A673 (cell line): ENCODE data around the gene TBC1D32. TPM values are rescaled to one million over a fixed set of nuclear protein-coding genes. Genes with fewer than 3 reads are reported as not detected.

Source experiments
- BruUV-seq: library from RNA; stranded (reverse); fragments of 400-500 nt; replicated peaks from 2 replicates; lab custom pipeline; 2021; lab: Mats Ljungman, UMichigan
- CTCF ChIA-PET: fragments of 300-600 bp; sonication (Branson Sonifier 250); formaldehyde crosslinking; loops from one replicate; lab custom pipeline; 2022; ENCODE audit warnings: antibody characterized with exemption; lab: Charles Lee
- POLR2A ChIA-PET: fragments of 300-600 bp; sonication (Branson Sonifier 250); formaldehyde crosslinking; loops from one replicate; lab custom pipeline; 2022; ENCODE audit warnings: antibody characterized with exemption; ENCODE audit not compliant: low non-redundant PET; lab: Charles Lee
- DNase-seq: peaks from one replicate; pipeline ENCODE4 v3.0.0-alpha.2; 2015; ENCODE audit warnings: low spot score
- H3K27ac ChIP-seq: fragments of 200-600 bp; sonication (generic); 2 replicates; pipeline ENCODE4 v1.5.1; 2016; ENCODE audit warnings: mixed run types, low read depth, mild to moderate bottlenecking, mixed read lengths, antibody characterized with exemption, low read length; ENCODE audit not compliant: poor library complexity, severe bottlenecking
- H3K27me3 ChIP-seq: fragments of 200-600 bp; sonication (generic); replicated peaks from 2 replicates; pipeline ENCODE4 v1.6.1; 2017; ENCODE audit warnings: mixed run types, low read depth, mild to moderate bottlenecking, mixed read lengths, antibody characterized with exemption, low read length; ENCODE audit not compliant: insufficient read depth, poor library complexity
- H3K36me3 ChIP-seq: fragments of 200-600 bp; sonication (generic); 2 replicates; pipeline ENCODE4 v1.6.1; 2016; ENCODE audit warnings: mixed run types, mild to moderate bottlenecking, mixed read lengths, antibody characterized with exemption, low read length; ENCODE audit not compliant: insufficient read depth, poor library complexity, severe bottlenecking
- H3K4me1 ChIP-seq: fragments of 200-600 bp; sonication (generic); 2 replicates; pipeline ENCODE4 v1.6.1; 2017; ENCODE audit warnings: mixed run types, mild to moderate bottlenecking, mixed read lengths, antibody characterized with exemption, low read length; ENCODE audit not compliant: insufficient read depth, poor library complexity, severe bottlenecking
- H3K4me3 ChIP-seq: fragments of 200-600 bp; sonication (generic); 2 replicates; pipeline ENCODE4 v1.5.1; 2016; ENCODE audit warnings: low read depth, mixed run types, mild to moderate bottlenecking, mixed read lengths, low read length; ENCODE audit not compliant: poor library complexity, severe bottlenecking
- H3K9me3 ChIP-seq: fragments of 200-600 bp; sonication (generic); 2 replicates; pipeline ENCODE4 v1.6.1; 2016; ENCODE audit warnings: mixed run types, low read depth, mild to moderate bottlenecking, mixed read lengths, antibody characterized with exemption, low read length; ENCODE audit not compliant: poor library complexity, severe bottlenecking
- EZH2 ChIP-seq: fragments of 200-600 bp; sonication (generic); IDR thresholded peaks from 2 replicates; pipeline ENCODE4 v1.6.1; 2017; ENCODE audit warnings: borderline replicate concordance, low read depth, mild to moderate bottlenecking, mixed read lengths, antibody characterized with exemption, low read length; ENCODE audit not compliant: poor library complexity, severe bottlenecking
- intact Hi-C: fragments of 100-400 bp; cut with micrococcal nuclease; formaldehyde crosslinking; loops from one replicate; pipeline ENCODE4 v1.10.0; 2022; ENCODE audit not compliant: unreplicated experiment
- total RNA-seq: library from RNA; stranded (reverse); gene quantifications from 2 replicates; pipeline ENCODE4 v1.2.3, GENCODE V29; 2021
- TF ChIP-seq, protein P1 (sequence below): fragments of 300-800, 200-600 bp; sonication (generic); conservative IDR thresholded peaks from 2 replicates; pipeline ENCODE4 v1.5.1; 2017; ENCODE audit warnings: low read depth, mild to moderate bottlenecking, antibody characterized with exemption, low read length, moderate library complexity, mixed read lengths

TBC1D32 gene
- total RNA-seq, 1 experiment from 2014 or later: 10.4 TPM

- ChIA-PET CTCF (no interaction called here), POLR2A (no interaction called here)
- no peaks in the 10 kb centered on the region for H3K9me3 ChIP-seq
- BruUV-seq: no TSS peak
- no peak overlapping the region for H3K27ac ChIP-seq
- H3K4me3 ChIP-seq: no peak overlapping the region
- TF ChIP-seq, protein P1, sequence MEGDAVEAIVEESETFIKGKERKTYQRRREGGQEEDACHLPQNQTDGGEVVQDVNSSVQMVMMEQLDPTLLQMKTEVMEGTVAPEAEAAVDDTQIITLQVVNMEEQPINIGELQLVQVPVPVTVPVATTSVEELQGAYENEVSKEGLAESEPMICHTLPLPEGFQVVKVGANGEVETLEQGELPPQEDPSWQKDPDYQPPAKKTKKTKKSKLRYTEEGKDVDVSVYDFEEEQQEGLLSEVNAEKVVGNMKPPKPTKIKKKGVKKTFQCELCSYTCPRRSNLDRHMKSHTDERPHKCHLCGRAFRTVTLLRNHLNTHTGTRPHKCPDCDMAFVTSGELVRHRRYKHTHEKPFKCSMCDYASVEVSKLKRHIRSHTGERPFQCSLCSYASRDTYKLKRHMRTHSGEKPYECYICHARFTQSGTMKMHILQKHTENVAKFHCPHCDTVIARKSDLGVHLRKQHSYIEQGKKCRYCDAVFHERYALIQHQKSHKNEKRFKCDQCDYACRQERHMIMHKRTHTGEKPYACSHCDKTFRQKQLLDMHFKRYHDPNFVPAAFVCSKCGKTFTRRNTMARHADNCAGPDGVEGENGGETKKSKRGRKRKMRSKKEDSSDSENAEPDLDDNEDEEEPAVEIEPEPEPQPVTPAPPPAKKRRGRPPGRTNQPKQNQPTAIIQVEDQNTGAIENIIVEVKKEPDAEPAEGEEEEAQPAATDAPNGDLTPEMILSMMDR: no peak
- no peak for TF ChIP-seq EZH2
- no peaks in the 10 kb centered on the region for H3K4me1 ChIP-seq
- intact Hi-C loops: no loop called here
- no peak for DNase-seq
- H3K27me3 ChIP-seq: no peaks in the 10 kb centered on the region
- H3K36me3 ChIP-seq: no peaks in the 10 kb centered on the region
Observed at GRCh38 chr6:121365536-121366521, 31.5 kb upstream of the TBC1D32 start.

DNA sequence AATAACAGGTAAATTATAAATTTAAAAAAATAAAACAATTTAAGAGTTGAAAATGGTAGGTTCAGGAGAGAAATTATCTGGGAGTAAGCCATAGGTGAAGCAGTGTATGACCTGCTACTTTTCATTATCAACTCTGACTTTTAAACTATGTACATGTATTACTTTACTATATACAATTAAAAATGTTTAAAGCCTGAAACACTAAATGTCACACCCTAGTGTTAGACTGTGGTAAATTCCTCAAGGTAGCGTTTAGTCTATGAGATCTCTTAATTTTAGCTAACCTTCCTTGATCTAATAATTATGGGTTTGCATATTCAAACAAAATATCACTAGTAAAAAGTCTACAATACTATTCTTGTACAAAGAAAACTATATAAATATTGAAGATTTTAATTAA is 22.3 kb upstream of the TBC1D32 start:
- H3K27ac ChIP-seq: no peak overlapping the region
- no peaks in the 10 kb centered on the region for H3K4me1 ChIP-seq
- ChIA-PET POLR2A (no interaction called here), CTCF (no interaction called here)
- H3K36me3 ChIP-seq: no peaks in the 10 kb centered on the region
- intact Hi-C loops: no loop called here
- BruUV-seq: no TSS peak
- no peak overlapping the region for H3K4me3 ChIP-seq
- H3K9me3 ChIP-seq: no peaks in the 10 kb centered on the region
- no peaks in the 10 kb centered on the region for H3K27me3 ChIP-seq
- TF ChIP-seq, protein P1: no peak; the same call in 1 of the 2 replicates
- TF ChIP-seq EZH2: no peak
- no peak for DNase-seq

DNA sequence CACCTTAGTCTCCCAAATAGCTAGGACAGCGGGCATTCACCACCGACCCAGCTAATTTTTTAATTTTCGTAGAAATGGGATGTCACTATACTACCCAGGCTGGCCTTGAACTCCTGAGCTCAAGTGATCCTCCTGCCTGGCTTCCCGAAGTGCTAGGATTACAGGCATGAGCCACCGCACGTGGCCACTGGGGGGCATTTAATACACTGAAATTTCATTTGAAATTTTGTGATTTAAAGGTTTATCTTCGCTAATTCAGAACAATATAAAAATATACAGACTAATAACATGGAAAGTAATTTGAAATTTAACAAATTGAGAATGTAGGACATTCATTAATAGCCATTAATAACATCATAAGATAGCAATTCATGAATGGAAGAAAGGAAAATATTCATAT is 20.5 kb upstream of the TBC1D32 start:
- H3K27ac ChIP-seq: no peak overlapping the region
- no TSS peak for BruUV-seq
- DNase-seq: peak; percentile 18
- intact Hi-C loops: no loop called here
- H3K9me3 ChIP-seq: no peaks in the 10 kb centered on the region
- ChIA-PET CTCF (interaction anchor here (1.1 kb wide), 1 partner anchor 46 kb away, joined by 4 read pairs; no protein-coding TSS in a partner anchor), POLR2A (no interaction called here)
- H3K36me3 ChIP-seq: no peaks in the 10 kb centered on the region
- no peaks in the 10 kb centered on the region for H3K4me1 ChIP-seq
- H3K4me3 ChIP-seq: no peak overlapping the region
- no peaks in the 10 kb centered on the region for H3K27me3 ChIP-seq
- TF ChIP-seq, protein P1: peak; percentile 57
- no peak for TF ChIP-seq EZH2
